Skeletal muscle satellite cell (primary cell): Measurements from ENCODE around the gene LPP.

Experiments used
- H3K27me3 ChIP-seq: 2 replicates; pipeline ENCODE4 v1.7.0; 2013; ENCODE audit warnings: low read length; ENCODE audit not compliant: control insufficient read depth, insufficient read depth
- H3K36me3 ChIP-seq: 2 replicates; pipeline ENCODE4 v1.7.0; 2013; ENCODE audit warnings: mild to moderate bottlenecking, control low read depth, low read length; ENCODE audit not compliant: insufficient read depth
- H3K4me1 ChIP-seq: 2 replicates; pipeline ENCODE4 v1.7.0; 2013; ENCODE audit warnings: low read length; ENCODE audit not compliant: control insufficient read depth, insufficient read depth
- H3K4me2 ChIP-seq: 2 replicates; pipeline ENCODE4 v1.7.0; 2013; ENCODE audit warnings: mild to moderate bottlenecking, low read length
- H3K4me3 ChIP-seq: 2 replicates; pipeline ENCODE4 v1.7.0; 2013; ENCODE audit warnings: low read length
- H3K9ac ChIP-seq: 2 replicates; pipeline ENCODE4 v1.7.0; 2013; ENCODE audit warnings: mild to moderate bottlenecking, low read depth, low read length, moderate library complexity
- H3K9me3 ChIP-seq: replicated peaks from 2 replicates; pipeline ENCODE4 v1.7.0; 2013; ENCODE audit warnings: mild to moderate bottlenecking, control low read depth, low read length

The LPP gene

DNA sequence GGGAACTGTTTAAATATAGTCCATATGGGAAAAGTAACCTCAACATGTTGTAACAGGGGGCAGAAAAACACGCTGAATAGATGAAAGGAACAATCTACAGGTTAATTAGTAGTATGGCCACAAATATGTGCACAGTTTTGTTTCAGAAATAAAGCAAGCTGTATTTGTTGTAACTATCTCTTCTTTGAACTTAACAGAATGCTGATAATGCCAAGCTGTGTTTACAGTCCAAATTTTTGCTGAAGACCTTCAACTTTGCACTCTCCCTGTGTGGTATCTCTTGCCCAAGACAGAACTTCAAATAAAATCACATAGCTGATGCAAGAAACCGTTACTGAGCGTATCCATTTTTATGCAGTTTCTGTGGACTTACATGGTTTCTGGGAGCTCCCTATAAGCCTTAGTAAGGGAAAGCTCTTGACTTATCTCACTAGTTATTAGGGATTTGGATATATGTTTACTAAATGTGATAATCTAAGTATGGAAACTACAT, 592.4 kb downstream of the LPP start:
- Histone ChIP-seq H3K4me1 (no peaks in the 10 kb centered on the region), H3K4me2 (no peak overlapping the region), H3K4me3 (no peak overlapping the region), H3K9ac (no peak overlapping the region), H3K9me3 (no peaks in the 10 kb centered on the region), H3K36me3 (no peaks in the 10 kb centered on the region), H3K27me3 (no peaks in the 10 kb centered on the region)

DNA sequence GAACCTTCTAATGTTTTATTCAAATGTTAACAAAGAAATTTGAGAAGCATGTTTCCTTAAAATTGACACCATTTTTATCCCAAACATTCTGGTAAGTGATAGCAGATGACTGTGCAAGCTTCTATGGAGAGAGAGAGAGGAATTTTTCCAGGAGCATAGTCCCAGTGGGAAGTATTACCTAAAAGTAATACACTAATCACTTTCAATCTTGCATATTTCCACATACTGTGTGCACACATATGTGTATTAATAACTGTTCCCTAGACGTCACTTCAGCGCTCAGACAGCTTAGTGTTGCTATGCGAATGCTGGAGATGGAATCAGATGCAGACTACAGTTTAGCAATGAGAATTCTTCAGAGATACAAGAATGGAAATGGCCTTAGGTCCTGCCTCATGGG, 593.5 kb downstream of the LPP start:
- Histone ChIP-seq H3K36me3 (no peaks in the 10 kb centered on the region), H3K4me1 (no peaks in the 10 kb centered on the region), H3K9ac (no peak overlapping the region), H3K4me3 (no peak overlapping the region), H3K4me2 (no peak overlapping the region), H3K27me3 (no peaks in the 10 kb centered on the region), H3K9me3 (no peaks in the 10 kb centered on the region)

GRCh38 chr3:188749010-188749617, 595.2 kb downstream of the LPP start:
- Histone ChIP-seq H3K4me2 (no peak overlapping the region), H3K9ac (no peak overlapping the region), H3K27me3 (no peaks in the 10 kb centered on the region), H3K36me3 (no peaks in the 10 kb centered on the region), H3K4me3 (no peak overlapping the region), H3K9me3 (no peaks in the 10 kb centered on the region), H3K4me1 (no peaks in the 10 kb centered on the region)

DNA sequence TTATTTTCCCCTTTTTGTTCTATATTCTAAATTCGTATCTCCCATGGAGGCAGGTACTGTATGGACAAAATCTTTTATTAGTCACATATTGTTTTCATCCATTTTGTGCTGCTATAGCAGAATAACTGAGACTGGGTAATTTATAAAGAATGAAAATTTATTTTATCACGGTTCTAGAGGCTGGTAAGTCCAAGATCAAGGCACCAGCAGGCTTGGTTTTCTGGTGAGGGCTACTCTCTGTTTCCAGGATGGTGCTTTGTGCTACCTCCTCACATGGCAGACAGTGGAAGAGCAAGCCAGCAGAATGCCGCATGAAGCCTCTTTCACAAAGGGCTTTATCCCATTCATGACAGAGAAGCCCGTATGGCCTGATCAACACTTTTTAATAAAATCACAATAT, 595.9 kb downstream of the LPP start:
- Histone ChIP-seq H3K4me2 (no peak overlapping the region), H3K9ac (no peak overlapping the region), H3K27me3 (no peaks in the 10 kb centered on the region)

DNA sequence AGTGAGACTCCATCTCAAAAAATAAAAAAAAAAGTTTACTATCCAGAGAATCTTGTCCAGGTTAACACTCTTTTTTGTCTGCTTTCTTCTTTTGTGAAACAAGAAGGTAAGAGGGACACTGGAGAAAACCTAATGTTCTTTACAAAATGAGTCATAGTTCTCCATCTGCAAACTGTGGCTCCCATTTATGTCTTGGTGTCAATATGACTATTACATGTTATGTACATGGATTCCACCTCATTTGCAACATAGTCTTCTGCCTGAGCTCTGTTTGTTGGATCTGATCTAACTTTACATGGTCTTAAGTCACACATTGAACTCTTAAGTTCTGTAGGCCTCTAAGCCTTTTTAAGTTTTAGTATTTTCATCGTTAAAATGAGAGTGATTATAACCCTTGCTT, 596.7 kb downstream of the LPP start:
- no peaks in the 10 kb centered on the region for H3K4me1 ChIP-seq
- no peak overlapping the region for H3K9ac ChIP-seq
- no peaks in the 10 kb centered on the region for H3K27me3 ChIP-seq
- no peaks in the 10 kb centered on the region for H3K9me3 ChIP-seq
- H3K4me2 ChIP-seq: no peak overlapping the region
- H3K4me3 ChIP-seq: no peak overlapping the region
- H3K36me3 ChIP-seq: no peaks in the 10 kb centered on the region

More for the DNA sequence above, 595.9 kb downstream of the LPP start:
- H3K4me1 ChIP-seq: no peaks in the 10 kb centered on the region
- H3K36me3 ChIP-seq: no peaks in the 10 kb centered on the region
- H3K4me3 ChIP-seq: no peak overlapping the region
- no peaks in the 10 kb centered on the region for H3K9me3 ChIP-seq

GRCh38 chr3:188752850-188753249, 598.9 kb downstream of the LPP start:
- Histone ChIP-seq H3K36me3 (no peaks in the 10 kb centered on the region), H3K9ac (no peak overlapping the region), H3K27me3 (no peaks in the 10 kb centered on the region), H3K4me3 (no peak overlapping the region), H3K4me1 (no peaks in the 10 kb centered on the region), H3K4me2 (no peak overlapping the region), H3K9me3 (no peaks in the 10 kb centered on the region)

DNA sequence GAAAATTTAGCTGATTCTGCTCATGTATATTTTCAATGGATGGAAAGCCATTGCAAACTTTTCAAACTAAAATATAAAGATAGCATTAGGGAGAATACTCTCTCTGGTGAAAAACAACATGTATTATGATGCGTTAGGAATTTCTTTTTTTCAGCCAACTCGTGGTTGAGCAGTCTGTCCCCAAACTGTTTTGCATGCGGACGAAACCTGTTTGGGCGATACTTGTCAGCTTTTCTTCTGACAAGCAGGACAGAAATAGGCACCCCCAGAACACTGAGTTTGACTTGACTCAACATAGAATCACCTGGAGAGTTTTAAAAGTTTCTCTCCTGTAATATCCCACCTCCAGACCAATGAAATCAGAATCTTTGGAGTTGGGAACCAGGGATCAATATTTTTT, 600.3 kb downstream of the LPP start:
- H3K4me1 ChIP-seq: no peaks in the 10 kb centered on the region
- H3K9ac ChIP-seq: no peak overlapping the region
- no peak overlapping the region for H3K4me2 ChIP-seq
- no peaks in the 10 kb centered on the region for H3K27me3 ChIP-seq
- H3K4me3 ChIP-seq: no peak overlapping the region
- H3K36me3 ChIP-seq: no peaks in the 10 kb centered on the region
- no peaks in the 10 kb centered on the region for H3K9me3 ChIP-seq

- Histone ChIP-seq H3K9ac (no peak overlapping the region), H3K9me3 (no peaks in the 10 kb centered on the region), H3K36me3 (no peaks in the 10 kb centered on the region), H3K4me1 (no peaks in the 10 kb centered on the region), H3K27me3 (no peaks in the 10 kb centered on the region), H3K4me3 (no peak overlapping the region), H3K4me2 (no peak overlapping the region)
Observed at GRCh38 chr3:188756241-188756640, 602.3 kb downstream of the LPP start.

- Histone ChIP-seq H3K36me3 (no peaks in the 10 kb centered on the region), H3K27me3 (no peaks in the 10 kb centered on the region), H3K9me3 (no peaks in the 10 kb centered on the region), H3K4me2 (no peak overlapping the region), H3K4me3 (no peak overlapping the region), H3K4me1 (no peaks in the 10 kb centered on the region), H3K9ac (no peak overlapping the region)
Observed at GRCh38 chr3:188759336-188760005, 605.5 kb downstream of the LPP start.

DNA sequence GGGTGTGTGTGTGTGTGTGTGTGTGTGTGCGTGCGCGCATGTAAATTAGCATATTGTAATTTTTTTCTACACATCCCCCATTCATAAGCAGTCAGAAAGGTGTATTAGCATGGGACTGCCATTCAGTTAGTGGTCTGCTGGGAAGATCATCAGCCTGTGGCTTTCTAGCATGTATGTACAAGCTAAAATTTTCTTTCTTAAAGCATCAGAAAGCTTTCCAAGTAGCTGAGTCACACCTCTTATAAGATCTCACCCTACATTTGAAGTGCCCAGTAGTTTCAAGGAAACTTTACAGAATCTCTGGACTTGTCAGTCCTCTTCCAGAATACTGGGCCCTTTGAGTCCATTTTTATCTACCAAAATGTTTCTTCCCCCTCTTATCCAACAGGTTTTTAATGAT, 606.5 kb downstream of the LPP start:
- Histone ChIP-seq H3K36me3 (no peaks in the 10 kb centered on the region), H3K4me3 (no peak overlapping the region), H3K4me2 (no peak overlapping the region), H3K27me3 (no peaks in the 10 kb centered on the region), H3K9me3 (no peaks in the 10 kb centered on the region), H3K9ac (no peak overlapping the region), H3K4me1 (no peaks in the 10 kb centered on the region)

DNA sequence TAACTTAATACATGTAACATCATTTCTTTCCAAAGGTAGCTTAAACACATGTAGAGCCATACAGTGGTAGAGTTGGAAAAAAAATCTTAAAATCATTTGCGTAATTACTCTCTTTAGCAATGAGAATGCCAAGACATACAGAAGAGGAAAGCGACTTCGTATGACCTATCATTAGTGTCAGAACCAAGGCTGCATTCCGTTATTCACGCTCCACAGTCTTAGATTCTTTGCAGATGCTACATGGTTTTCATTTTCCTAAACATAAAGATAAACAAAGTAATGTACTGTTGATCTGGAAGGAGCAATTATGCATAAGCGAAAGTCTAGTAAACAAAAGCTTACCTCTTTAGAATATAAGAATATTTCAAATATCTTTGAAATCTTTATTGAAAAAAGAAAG, 607.5 kb downstream of the LPP start:
- no peak overlapping the region for H3K4me3 ChIP-seq
- no peaks in the 10 kb centered on the region for H3K4me1 ChIP-seq

DNA sequence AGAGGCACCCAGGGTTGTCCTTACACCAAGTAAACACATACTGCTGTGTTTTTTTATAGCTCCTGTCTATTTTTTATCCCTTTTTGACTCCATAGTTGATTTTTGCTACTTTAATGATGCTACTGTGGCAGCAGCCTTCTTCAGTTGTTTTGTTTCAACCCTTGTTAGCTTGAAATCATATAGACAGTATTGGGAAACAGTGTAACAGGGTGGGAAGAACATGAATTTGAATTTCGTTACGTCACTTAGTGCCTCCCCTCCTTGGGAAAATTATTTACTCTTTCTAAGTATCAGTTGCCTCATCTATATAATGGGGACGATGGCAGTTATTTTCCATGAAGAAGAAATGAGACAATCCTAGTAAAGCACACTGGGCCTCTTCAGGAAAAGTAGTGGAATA, 608.0 kb downstream of the LPP start:
- Histone ChIP-seq H3K4me3 (no peak overlapping the region), H3K4me1 (no peaks in the 10 kb centered on the region), H3K4me2 (no peak overlapping the region), H3K9ac (no peak overlapping the region), H3K36me3 (no peaks in the 10 kb centered on the region), H3K27me3 (no peaks in the 10 kb centered on the region), H3K9me3 (no peaks in the 10 kb centered on the region)

More for the DNA sequence above, 607.5 kb downstream of the LPP start:
- Histone ChIP-seq H3K4me2 (no peak overlapping the region), H3K36me3 (no peaks in the 10 kb centered on the region), H3K9me3 (no peaks in the 10 kb centered on the region), H3K9ac (no peak overlapping the region), H3K27me3 (no peaks in the 10 kb centered on the region)
